GM18951 (cell line): Measurements from ENCODE around the gene OR51F2.

Experiments
- POLR2A ChIP-seq: IDR thresholded peaks from 4 replicates; pipeline ENCODE4 v1.6.1; 2011; ENCODE audit warnings: mild to moderate bottlenecking; ENCODE audit not compliant: insufficient read length, insufficient read depth; ENCODE audit errors: extremely low read depth
- in situ Hi-C: fragments of 300-500 bp; cut with MboI; formaldehyde crosslinking; loops from one replicate; pipeline ENCODE4 v1.12.0; 2022; ENCODE audit warnings: low sequenced_read_pairs, mixed read lengths, inconsistent platforms; ENCODE audit not compliant: unreplicated experiment

OR51F2 gene

GRCh38 chr11:4862447-4863236 lies 41.5 kb downstream of the OR51F2 start:
- in situ Hi-C loops: no loop called here
- TF ChIP-seq POLR2A: no peak

DNA sequence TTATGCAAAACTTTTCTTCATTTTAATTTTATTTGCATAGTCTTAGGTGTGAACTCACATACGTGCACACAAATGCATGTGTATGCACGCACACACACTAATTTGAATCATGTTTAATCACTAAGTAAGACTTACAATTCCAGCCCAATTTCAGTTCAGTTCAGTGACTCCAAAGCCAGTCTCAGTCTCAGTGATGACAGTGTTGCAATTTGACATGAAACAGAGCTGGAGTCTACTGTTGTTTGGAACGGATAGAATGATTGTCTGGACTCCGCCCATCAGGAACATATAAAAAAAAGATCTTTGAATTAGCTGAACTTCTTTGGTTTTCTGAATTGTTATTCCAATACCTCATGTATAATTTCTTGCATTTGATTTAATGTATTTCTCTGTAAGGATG lies 42.8 kb downstream of the OR51F2 start:
- no peak for TF ChIP-seq POLR2A
- in situ Hi-C loops: no loop called here

- no peak for TF ChIP-seq POLR2A
- in situ Hi-C loops: no loop called here
These were observed 44.7 kb downstream of the OR51F2 start for GRCh38 chr11:4865855-4866254.
